GM12892 (cell line): ENCODE data around the gene PREP.
"Not testable (repeated sequence)": the region's sequence is repeated elsewhere in the genome, so short reads cannot be mapped to it uniquely, and the experiment has no call there.

Experiments
- DNase-seq: peaks from one replicate; pipeline ENCODE4 v3.0.0; 2011; ENCODE audit not compliant: insufficient read length
- FAIRE-seq: peaks from 2 replicates; lab custom pipeline; 2011; peaks lifted over from hg19 to GRCh38; lab: Jason Lieb, UNC
- POLR2A ChIP-seq: IDR thresholded peaks from 2 replicates; pipeline ENCODE4 v1.6.1; 2011; ENCODE audit warnings: low read depth, low read length, control low read depth
- POLR2AphosphoS5 ChIP-seq: IDR thresholded peaks from 2 replicates; pipeline ENCODE4 v1.6.1; 2011; ENCODE audit warnings: low read depth, low read length, control low read depth
- TAF1 ChIP-seq: IDR thresholded peaks from 2 replicates; pipeline ENCODE4 v1.6.1; 2011; ENCODE audit warnings: low read depth, mild to moderate bottlenecking, control low read depth, low read length, borderline replicate concordance

PREP gene

DNA sequence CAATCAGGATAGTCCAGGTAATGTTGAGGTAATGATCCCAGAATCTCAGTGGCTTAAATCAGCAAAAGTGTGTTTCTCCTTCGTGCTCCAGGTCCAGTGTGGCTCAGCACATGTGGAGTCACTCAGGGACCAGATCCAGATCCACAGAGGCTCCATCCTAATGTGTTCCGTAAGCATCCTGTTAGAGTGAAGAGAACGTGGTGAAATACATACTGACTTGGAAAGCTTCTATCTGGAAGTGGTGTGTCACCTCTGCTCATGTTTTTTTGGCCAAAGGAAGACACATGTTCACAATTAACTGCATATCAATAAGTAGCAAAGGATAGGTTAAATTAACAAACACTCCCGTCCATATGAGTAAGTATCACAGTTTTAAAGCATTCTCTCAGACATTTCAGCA is 26.8 kb upstream of the PREP start:
- DNase-seq (no peak), FAIRE-seq (peak; percentile 40)
- TF ChIP-seq POLR2A: no peak
- TF ChIP-seq POLR2AphosphoS5: no peak
- no peak for TF ChIP-seq TAF1

DNA sequence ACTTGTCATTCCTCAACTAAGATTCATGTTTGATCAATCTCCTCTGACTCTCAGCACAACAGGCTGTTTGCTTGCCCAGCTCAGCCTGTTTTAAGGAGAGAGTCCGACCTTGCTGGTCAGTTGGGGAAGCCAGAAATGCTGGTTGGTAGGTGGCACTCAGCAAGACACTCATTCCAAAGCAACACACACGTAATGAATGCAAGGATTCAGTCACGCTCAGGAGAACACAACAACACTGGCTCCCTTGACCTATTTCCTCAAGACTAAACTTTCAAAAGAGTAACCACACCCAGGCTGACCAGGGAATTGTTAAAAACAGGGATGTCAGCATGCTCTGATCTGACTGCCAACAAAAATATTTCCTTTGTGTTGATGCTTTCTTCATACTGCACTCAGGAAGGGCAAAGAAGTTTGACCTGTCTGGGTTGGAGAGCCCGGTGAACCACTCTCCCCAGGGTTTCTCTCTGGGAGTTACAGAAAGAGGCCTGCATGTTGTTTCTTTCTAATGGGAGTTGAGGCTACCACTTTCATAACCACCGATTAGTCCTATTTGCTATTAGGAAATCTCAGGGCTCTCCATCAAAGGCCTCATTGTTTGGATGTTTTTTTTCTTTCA is 25.6 kb upstream of the PREP start:
- FAIRE-seq (no peak), DNase-seq (no peak)
- TF ChIP-seq POLR2A (no peak), TAF1 (no peak), POLR2AphosphoS5 (no peak)

DNA sequence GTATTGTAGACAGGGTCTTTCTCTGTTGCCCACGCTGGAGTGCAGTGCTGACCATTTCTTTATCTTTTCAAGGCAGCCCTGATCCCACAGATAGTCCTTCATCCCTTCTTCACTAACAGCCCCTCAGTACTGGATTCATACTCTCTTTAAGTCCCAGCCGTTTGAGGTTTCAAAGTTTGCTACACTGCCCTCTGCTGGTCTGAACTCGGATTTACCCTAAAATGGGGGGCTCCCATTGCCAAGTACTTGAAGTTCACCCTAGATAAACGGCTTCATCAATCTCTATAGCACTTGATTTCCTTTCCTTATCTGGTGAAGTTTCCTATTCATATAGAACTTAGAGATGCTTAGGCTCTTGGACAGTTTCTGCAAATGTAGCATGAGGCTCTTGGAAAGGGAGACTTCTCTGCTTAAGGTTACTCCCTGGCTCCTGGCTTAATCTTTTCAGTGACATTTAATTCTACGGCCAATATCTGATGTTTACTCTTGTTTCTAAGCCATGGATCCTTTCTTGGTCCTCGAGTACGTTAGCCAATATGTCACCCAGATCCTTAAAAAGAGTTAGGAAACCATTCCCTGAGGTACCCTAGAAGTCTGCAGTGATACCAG is 21.4 kb upstream of the PREP start:
- DNase-seq (peak; percentile 23), FAIRE-seq (peak; percentile 76)
- TF ChIP-seq POLR2A: no peak
- TF ChIP-seq TAF1: no peak
- TF ChIP-seq POLR2AphosphoS5: no peak

DNA sequence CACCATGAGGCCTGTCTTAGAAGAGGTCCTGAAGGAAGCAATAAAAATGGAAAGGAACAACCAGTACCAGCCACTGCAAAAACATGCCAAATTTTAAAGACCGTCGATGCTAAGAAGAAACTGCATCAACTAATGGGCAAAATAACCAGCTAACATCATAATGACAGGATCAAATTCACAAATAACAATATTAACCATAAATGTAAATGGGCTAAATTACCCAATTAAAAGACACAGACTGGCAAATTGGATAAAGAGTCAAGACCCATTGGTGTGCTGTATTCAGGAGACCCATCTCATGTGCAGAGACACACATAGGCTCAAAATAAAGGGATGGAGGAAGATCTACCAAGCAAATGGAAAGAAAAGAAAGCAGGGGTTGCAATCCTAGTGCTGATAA is 14.1 kb upstream of the PREP start:
- FAIRE-seq, DNase-seq: not testable (repeated sequence)

DNA sequence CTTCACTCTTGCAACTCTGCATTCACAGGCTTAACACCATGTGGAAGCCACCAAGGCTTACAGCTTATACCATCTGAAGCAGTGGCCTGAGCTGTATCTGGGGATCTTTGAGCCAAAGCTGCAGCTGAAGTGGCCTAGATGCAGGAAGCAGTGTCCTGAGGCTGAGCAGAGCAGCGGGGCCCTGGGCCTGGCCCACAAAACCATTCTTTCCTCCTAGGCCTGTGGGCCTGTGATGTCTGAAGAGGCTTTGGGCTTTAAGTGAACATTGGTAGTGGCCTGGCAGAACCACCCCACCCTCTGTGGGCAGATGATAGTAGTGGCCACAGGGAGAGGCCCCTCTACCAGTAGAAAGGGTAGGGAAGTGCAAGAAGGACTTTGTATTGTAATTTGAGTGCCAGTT is 6.9 kb upstream of the PREP start:
- DNase-seq: no peak
- TF ChIP-seq POLR2A (no peak), TAF1 (no peak), POLR2AphosphoS5 (no peak)
- no peak for FAIRE-seq

DNA sequence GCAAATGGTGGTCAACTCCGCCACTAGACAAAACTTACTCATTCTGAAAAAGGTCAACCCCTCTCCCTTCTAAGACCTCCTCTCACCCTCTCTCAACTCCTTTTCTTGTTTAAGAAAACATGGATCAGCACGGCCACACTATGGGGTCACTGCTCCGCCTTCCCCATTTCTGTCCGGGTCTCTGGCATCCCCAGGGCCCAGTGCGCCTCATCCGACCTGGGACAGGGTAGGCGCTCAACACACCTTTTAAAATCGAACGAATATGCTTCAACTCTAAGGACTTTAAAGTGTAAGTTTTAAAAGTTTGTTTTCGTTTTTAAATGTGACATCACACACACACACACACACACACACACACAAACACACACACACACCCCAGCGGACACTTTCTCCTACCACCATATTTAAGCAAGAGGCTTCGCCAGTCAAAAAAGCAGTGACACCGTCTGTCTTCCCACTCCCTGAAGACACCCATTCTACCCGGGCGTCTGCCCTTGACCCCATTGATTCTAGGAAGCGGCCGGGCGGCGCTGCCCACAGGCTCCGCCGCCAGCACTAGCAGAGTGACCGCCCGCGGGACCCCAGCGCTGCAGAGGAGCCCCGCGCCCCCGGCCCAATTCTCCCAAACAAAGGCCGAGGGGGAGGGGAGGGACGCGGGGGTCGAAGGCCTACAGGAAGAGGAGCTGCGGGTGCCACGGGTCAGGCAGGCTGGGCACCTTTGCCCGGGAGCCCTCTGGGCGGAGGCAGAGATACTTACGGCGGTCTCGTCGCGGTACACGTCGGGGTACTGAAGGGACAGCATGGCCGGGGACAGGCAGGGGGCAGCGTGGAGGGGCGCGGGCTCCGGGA is 568 bp downstream of the PREP start:
- TF ChIP-seq POLR2A: no peak
- TF ChIP-seq POLR2AphosphoS5: no peak
- TF ChIP-seq TAF1: no peak
- FAIRE-seq (peak; percentile 14), DNase-seq (no peak)

DNA sequence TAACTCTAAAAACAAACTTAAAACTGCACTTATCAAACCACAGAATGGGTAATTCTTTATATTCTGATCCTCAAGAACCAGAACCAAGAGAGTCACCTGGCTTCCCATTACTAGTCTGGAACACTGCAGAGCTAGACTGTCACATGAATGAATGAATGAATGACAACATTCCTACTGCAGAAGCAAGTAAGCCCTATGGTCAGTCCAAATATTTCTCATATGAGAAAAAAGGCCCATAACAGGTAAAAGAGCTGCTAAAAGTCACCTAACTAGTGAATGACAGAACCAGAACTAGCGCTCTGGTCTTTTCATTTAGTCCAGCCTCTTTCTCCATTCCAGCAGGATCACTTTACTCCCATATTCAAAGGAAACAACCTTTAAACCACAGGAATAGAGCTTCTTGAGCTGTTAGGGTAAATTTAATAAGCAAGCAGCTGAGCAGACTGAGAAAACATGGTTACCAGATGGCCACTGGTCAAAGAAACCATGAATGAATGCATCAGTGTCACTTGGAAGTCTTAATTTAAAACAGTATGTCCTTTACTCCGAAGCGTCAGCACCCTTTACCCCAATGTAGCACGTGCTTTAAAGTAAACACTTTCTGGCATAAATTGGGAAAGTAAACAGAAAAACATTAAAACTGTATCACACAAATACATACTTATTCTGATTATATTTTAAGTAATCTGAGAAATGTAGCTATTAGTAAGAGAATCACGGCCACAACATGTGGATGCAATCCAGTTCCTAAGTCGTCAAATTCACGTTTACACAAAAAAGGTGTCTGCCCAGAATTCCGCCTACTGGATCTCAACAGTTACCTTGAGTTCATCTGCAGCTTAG is 1.4 kb downstream of the PREP start:
- no peak for TF ChIP-seq POLR2A
- FAIRE-seq: no peak
- no peak for DNase-seq

DNA sequence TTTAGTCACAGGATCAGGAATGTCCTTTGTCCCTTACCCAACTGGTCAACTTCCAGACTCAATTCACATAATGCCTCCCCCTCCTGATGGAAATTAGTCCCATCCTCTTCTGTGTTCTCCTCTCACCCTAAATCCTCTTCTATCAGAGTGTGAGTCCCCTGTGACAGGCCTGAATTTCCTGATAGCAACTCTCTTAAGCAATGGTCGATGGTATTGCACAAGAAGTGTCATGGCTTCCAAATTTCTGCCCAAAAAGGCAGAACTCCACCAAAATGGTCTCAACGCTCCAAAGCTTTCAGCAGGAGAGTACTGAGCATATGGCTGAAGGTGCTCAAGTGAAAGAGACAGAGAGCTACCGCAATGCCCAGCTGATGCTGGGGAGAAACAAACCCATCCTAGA is 2.4 kb downstream of the PREP start:
- no peak for TF ChIP-seq TAF1
- no peak for TF ChIP-seq POLR2AphosphoS5
- TF ChIP-seq POLR2A: no peak
- DNase-seq (no peak), FAIRE-seq (no peak)

DNA sequence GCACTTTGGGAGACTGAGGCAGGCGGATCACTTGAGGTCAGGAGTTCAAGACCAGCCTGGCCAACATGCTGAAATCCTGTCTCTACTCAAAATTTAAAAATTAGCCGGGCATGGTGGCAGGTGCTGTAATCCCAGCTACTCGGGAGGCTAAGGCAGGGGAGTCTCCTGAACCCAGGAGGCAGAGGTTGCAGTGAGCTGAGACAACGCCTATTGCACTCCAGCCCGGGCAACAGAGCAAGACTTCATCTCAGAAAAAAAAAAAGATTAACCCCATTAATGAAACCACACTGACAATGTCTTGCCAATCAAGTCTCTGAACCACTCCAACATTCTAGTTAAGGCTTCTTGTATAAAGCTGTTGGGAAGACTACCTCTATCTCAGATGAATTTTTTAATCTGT is 4.0 kb downstream of the PREP start:
- TF ChIP-seq POLR2AphosphoS5 (no peak), TAF1 (no peak), POLR2A (no peak)
- DNase-seq (no peak), FAIRE-seq (no peak)

DNA sequence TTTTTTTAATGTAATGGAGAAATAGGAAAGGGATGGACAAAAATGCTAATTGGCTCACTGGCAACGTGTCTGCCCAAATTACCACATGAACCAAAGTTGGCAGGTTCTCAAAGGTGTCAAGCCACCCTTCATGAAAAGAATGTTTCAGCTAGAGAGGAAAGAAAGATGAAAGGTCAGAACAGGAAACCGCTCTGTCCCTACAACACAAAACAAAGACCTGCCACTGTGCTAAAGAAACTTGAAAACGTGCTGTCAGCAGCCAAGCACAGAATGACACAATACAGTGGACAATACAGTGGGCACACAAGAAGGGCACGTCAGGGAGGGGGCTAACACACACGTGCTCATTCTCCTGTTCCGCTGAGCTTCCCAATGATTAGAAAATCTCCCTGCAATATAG is 4.9 kb downstream of the PREP start:
- FAIRE-seq (no peak), DNase-seq (no peak)
- TF ChIP-seq POLR2AphosphoS5 (no peak), POLR2A (no peak), TAF1 (no peak)

DNA sequence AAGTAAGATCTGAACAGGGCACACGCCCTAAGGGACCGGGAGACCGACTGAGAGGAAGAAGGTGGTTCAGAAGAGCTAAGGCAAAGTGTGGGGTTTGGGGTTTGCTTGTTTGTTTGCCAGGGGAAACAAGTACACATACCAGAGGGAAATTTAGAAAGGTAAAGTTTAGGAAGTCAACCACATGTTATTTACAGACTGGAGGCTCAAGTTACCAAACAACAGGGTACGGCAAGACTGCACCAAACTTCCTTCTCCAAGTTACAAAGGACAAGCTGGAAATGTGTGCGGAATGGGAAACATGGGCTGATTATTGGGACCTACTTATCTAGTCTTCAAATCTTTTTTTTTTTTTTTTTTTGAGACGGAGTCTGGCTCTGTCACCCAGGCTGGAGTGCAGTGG is 11.2 kb downstream of the PREP start:
- no peak for DNase-seq
- TF ChIP-seq POLR2AphosphoS5 (no peak), TAF1 (no peak), POLR2A (no peak)
- no peak for FAIRE-seq

DNA sequence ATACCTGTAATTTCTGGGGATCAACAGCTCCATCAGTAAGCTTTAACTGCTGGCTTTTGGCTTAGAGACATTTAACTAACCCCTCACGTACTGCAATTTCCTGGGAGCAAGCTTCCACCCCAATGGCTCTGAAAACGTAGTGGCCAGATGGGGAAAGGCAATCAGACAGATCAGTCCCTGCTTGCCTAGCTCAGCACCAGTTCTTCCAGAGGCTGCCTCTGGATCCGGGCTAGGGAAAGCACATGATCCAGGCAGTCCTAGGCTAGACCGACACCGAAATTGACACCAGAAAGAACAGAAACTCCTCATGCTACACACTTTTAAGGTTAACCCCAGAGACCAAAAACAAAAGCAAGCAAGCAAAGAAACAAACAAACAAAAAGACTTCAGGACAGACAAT is 13.3 kb downstream of the PREP start:
- FAIRE-seq: no peak
- no peak for DNase-seq
- TF ChIP-seq POLR2AphosphoS5: no peak
- no peak for TF ChIP-seq TAF1
- TF ChIP-seq POLR2A: no peak

DNA sequence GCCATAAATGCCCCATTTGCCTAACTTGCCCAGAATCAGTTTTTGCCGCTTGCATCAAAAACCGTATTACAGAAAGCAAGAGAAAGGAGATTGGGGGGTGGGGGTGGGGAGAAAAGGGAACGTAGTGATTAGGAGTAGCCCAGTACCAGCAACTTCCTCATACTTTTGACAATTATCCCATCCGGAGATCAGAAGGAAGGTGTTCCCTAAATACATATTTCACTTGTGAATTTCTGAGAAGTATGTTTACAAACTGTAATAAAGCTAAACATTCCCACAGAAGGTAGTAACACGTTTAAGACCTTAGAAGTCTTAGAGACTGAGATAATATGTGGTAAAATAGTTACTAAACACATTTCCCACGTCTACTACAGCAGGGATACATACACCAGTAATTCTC is 14.5 kb downstream of the PREP start:
- TF ChIP-seq POLR2AphosphoS5 (no peak), POLR2A (no peak), TAF1 (no peak)
- no peak for FAIRE-seq

More for the DNA sequence above, 14.5 kb downstream of the PREP start:
- no peak for DNase-seq
